Skin of body (tissue), 2 donors: ENCODE data around the gene TUBB2A. TPM values are rescaled to one million over a fixed set of nuclear protein-coding genes. Genes with fewer than 3 reads are reported as not detected.
A peak's percentile ranks its signal among the peaks of the same experiment; 100 is the strongest.

Experiments
- DNase-seq: peaks from one replicate; lab custom pipeline; 2025; lab: John Stamatoyannopoulos, UW
- total RNA-seq: library from RNA; depleted of rRNA; stranded (reverse); fragments of >200 nt; gene quantifications from one replicate; pipeline ENCODE4 v1.2.3, GENCODE V29; 2014

The TUBB2A gene
- total RNA-seq, 1 donor from 2014 or later = 65.4 TPM

GRCh38 chr6:3124667-3125066, 32.7 kb downstream of the TUBB2A start:
- DNase-seq = no peak

- no peak for DNase-seq
These were observed 34.5 kb downstream of the TUBB2A start for GRCh38 chr6:3122823-3123182.

- DNase-seq = no peak
These were observed 36.6 kb downstream of the TUBB2A start for GRCh38 chr6:3120765-3121089.

DNA sequence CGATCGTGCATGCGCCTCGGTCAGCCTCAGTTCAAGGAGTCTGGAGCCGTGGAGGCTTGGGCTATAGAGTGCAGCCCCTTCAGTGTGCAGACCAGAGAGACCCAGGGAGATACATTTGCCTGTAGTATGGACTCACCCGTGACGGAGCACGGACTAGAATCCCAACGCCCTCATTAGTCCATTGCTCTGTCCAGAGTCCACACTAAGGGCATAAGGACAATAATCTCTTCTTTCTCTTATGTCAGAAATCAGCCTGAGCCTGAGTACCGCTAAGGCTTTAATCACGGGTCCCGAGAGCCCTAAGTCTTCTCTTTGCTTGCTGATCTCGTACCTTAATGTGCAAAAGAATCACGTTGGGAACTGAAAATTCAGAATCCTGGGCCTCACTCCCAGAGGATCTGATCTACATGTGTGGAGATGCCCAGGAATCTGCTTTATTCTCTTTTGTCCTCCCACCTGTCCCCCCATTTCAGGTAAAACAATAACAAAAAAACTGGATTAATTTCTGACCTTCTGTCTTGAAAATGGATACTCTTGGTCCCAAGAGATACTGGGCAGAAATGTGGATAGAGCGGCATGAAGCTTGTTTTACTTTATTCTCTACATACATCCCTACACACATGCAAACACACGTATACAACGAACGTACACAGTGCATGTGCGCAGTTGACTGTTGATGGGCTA, 38.2 kb downstream of the TUBB2A start:
- DNase-seq = peak; percentile 59

DNA sequence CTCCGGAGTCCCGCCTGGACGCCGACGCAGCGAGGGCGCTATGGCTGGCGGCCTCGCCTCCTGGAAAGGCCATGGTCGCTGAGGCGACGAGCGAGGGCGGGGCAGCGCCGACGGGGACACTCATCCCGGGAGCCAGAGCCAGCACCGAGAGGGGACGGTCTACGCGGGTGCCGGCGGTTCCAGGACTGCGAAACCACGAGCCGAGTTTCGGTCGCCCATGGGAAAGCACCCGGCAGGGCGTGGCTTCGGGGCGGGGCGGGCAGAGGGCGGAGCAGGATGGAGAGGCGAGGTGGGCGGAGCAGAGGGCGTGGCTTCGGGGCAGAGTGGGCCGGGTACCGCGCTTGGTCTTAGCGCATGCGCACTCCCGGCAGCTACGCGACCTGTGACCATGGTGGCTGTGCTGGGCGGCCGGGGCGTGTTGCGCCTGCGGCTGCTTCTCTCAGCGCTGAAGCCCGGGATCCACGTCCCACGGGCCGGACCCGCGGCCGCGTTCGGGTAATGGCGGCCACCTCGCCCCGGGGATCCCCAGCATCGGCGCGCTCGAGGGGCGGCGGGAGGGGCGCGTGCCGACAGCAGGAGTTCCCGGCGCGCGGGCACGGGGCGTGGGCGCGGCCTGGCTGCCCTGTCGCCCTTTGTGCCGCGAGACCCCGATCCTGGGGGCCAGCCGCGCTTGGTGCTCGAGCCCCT, 38.8 kb downstream of the TUBB2A start, which contains the start of gene BPHL:
TSS of gene BPHL (plus strand) at position 359 of the 687 bp plus-strand sequence. CDS start at position 389, 30 bp downstream.
- DNase-seq = peak; percentile 93

GRCh38 chr6:3117912-3118352, 39.4 kb downstream of the TUBB2A start:
- DNase-seq = no peak

- DNase-seq = no peak
These were observed 43.0 kb downstream of the TUBB2A start for GRCh38 chr6:3114377-3114776.

DNA sequence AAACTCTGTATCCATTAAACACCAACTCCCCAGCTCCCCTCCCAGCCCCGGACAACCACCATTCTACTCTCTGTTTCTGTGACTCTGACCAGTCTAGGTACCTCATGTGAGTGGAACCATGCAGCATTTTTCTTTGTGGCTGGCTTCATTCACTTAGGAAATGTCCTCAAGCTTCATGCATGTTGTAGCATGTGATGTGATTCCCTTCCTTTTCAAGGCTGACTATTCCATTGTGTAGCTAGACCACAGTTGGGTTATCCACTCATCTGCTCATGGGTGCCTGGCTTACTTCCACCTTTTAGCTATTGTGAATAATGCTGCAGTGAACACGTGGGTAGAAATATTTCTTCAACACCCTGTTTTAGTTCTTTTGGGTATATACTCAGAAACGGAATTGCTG, 47.6 kb downstream of the TUBB2A start:
- no peak for DNase-seq

DNA sequence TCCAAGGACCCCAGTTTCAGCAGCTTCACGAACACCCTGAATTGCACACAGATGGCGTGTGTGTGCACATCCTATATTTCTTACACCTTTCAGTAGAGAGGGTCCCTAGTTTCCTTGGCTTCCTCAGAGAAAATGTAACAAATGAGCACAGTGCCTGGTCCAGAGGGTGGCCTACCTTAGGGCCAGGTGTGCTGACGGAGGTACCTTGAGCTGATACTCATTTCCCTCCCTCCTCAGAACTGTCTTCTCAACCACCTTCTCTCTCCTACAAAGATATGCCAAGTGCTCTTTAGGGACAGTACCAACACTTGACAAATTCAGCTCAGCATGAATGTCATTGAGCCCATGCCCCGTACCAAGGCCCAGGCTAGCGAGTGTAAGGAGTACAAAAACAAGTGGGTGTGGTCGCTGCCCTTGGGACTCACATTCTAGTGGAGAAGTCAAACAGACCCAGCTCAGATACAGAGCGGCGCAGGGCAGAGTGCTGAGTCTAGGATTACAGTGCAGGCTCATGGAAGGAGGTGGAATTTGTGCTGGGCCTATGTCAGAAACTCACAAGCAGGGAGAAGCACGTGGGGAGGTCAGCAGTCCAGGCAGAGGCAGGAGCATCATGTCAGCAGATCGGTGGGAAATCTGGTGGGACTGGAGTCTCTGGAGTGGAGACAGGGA, 48.5 kb downstream of the TUBB2A start:
- no peak for DNase-seq

Other genes with a start within 250 kb of the TUBB2A start
- gene SERPINB6, start 186.0 kb downstream of the TUBB2A start, total RNA-seq = 36.9 TPM
- 8.7 TPM for gene NQO2, start 157.7 kb downstream of the TUBB2A start, total RNA-seq
- gene RIPK1, start 89.0 kb downstream of the TUBB2A start, total RNA-seq = 14.3 TPM
- gene BPHL, start 38.8 kb downstream of the TUBB2A start, total RNA-seq = 13.7 TPM
- 17.8 TPM for gene TUBB2B, start 70.1 kb upstream of the TUBB2A start, total RNA-seq
- gene PSMG4, start 101.4 kb upstream of the TUBB2A start, total RNA-seq = 11.9 TPM